ENCODE data around the gene TMEM178B. TPM values are rescaled to one million over a fixed set of nuclear protein-coding genes. Genes with fewer than 3 reads are reported as not detected.

Gene TMEM178B
- polyA plus RNA-seq, 1 donor from 2014 or later: 40.7 TPM

- Histone ChIP-seq H3K27me3 (ENCODE audit: insufficient read depth, low read depth, low read length) (no peaks in the 10 kb centered on the region), H3F3A (ENCODE audit: insufficient read depth, low read length, poor library complexity, severe bottlenecking) (no peaks in the 10 kb centered on the region), H4K20me1 (ENCODE audit: insufficient read depth) (no peaks in the 10 kb centered on the region), H3K27ac (ENCODE audit: low read length) (no peak overlapping the region), H3K4me3 (ENCODE audit: low read length) (no peak overlapping the region), H3K9ac (ENCODE audit: low read length) (no peak overlapping the region), H3K9me3 (ENCODE audit: low read length) (no peaks in the 10 kb centered on the region), H3K79me2 (replicated peaks; ENCODE audit: insufficient read depth, low read length) (peaks cover 53% of the 10 kb centered on the region), H3K9me2 (ENCODE audit: insufficient read depth, low read length) (no peaks in the 10 kb centered on the region), H2AFZ (ENCODE audit: low read depth, low read length) (no peak overlapping the region), H3K4me2 (ENCODE audit: low read length) (no peak overlapping the region), H3K36me3 (ENCODE audit: insufficient read depth, low read length) (no peaks in the 10 kb centered on the region)
- TF ChIP-seq, protein P1, sequence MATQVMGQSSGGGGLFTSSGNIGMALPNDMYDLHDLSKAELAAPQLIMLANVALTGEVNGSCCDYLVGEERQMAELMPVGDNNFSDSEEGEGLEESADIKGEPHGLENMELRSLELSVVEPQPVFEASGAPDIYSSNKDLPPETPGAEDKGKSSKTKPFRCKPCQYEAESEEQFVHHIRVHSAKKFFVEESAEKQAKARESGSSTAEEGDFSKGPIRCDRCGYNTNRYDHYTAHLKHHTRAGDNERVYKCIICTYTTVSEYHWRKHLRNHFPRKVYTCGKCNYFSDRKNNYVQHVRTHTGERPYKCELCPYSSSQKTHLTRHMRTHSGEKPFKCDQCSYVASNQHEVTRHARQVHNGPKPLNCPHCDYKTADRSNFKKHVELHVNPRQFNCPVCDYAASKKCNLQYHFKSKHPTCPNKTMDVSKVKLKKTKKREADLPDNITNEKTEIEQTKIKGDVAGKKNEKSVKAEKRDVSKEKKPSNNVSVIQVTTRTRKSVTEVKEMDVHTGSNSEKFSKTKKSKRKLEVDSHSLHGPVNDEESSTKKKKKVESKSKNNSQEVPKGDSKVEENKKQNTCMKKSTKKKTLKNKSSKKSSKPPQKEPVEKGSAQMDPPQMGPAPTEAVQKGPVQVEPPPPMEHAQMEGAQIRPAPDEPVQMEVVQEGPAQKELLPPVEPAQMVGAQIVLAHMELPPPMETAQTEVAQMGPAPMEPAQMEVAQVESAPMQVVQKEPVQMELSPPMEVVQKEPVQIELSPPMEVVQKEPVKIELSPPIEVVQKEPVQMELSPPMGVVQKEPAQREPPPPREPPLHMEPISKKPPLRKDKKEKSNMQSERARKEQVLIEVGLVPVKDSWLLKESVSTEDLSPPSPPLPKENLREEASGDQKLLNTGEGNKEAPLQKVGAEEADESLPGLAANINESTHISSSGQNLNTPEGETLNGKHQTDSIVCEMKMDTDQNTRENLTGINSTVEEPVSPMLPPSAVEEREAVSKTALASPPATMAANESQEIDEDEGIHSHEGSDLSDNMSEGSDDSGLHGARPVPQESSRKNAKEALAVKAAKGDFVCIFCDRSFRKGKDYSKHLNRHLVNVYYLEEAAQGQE (IDR thresholded peaks at IDR 0.05; ENCODE audit: borderline replicate concordance): no peak
- TF ChIP-seq EZH2 (IDR thresholded peaks at IDR 0.05; ENCODE audit: borderline replicate concordance, insufficient read depth, low read length, poor library complexity, severe bottlenecking) (no peak), POLR2AphosphoS5 (IDR thresholded peaks at IDR 0.05) (no peak), SMC3 (conservative IDR thresholded peaks at IDR 0.05; ENCODE audit: poor library complexity) (no peak), EP300 (conservative IDR thresholded peaks at IDR 0.05; ENCODE audit: poor library complexity, severe bottlenecking) (no peak), TAF1 (IDR thresholded peaks at IDR 0.05; ENCODE audit: low read depth) (no peak), RAD21 (conservative IDR thresholded peaks at IDR 0.05) (no peak), MXI1 (conservative IDR thresholded peaks at IDR 0.05; ENCODE audit: poor library complexity, severe bottlenecking) (no peak), CTCF (IDR thresholded peaks at IDR 0.05; ENCODE audit: poor library complexity, severe bottlenecking) (no peak)
Measured at GRCh38 chr7:141151746-141152145, 77.9 kb downstream of the TMEM178B start.

- no peak overlapping the region for H2AFZ ChIP-seq (ENCODE audit: low read depth, low read length)
- no peak overlapping the region for H3K4me2 ChIP-seq (ENCODE audit: low read length)
- no peak for TF ChIP-seq POLR2AphosphoS5 (IDR thresholded peaks at IDR 0.05)
- H3K9me2 ChIP-seq (ENCODE audit: insufficient read depth, low read length): no peaks in the 10 kb centered on the region
- H3K36me3 ChIP-seq (ENCODE audit: insufficient read depth, low read length): no peaks in the 10 kb centered on the region
- no peaks in the 10 kb centered on the region for H4K20me1 ChIP-seq (ENCODE audit: insufficient read depth)
- no peaks in the 10 kb centered on the region for H3K27me3 ChIP-seq (ENCODE audit: insufficient read depth, low read depth, low read length)
- H3K9ac ChIP-seq (ENCODE audit: low read length): no peak overlapping the region
- H3K9me3 ChIP-seq (ENCODE audit: low read length): no peaks in the 10 kb centered on the region
- no peak overlapping the region for H3K4me3 ChIP-seq (ENCODE audit: low read length)
- peaks cover 40% of the 10 kb centered on the region for H3K79me2 ChIP-seq (replicated peaks; ENCODE audit: insufficient read depth, low read length)
- no peaks in the 10 kb centered on the region for H3F3A ChIP-seq (ENCODE audit: insufficient read depth, low read length, poor library complexity, severe bottlenecking)
- H3K27ac ChIP-seq (ENCODE audit: low read length): no peak overlapping the region
Measured at GRCh38 chr7:141153231-141153630, 79.4 kb downstream of the TMEM178B start.

Data from neural cell (in vitro differentiated cells).